ENCODE data around the gene ZBTB20.
"Not testable (repeated sequence)": the region's sequence is repeated elsewhere in the genome, so short reads cannot be mapped to it uniquely, and the experiment has no call there.

The ZBTB20 gene

GRCh38 chr3:114706591-114707232 is 440.4 kb downstream of the ZBTB20 start:
- DNase-seq = no peak

GRCh38 chr3:114700637-114701234 is 446.4 kb downstream of the ZBTB20 start:
- no peak for DNase-seq

- DNase-seq = no peak
Observed at GRCh38 chr3:114698146-114699105, 448.7 kb downstream of the ZBTB20 start.

GRCh38 chr3:114697401-114697800 is 449.7 kb downstream of the ZBTB20 start:
- DNase-seq = no peak

- no peak for DNase-seq
Observed at GRCh38 chr3:114694251-114694650, 452.8 kb downstream of the ZBTB20 start.

GRCh38 chr3:114691871-114692270 is 455.2 kb downstream of the ZBTB20 start:
- DNase-seq = no peak

GRCh38 chr3:114690911-114691310 is 456.2 kb downstream of the ZBTB20 start:
- no peak for DNase-seq

GRCh38 chr3:114687151-114687550 is 459.9 kb downstream of the ZBTB20 start:
- DNase-seq = no peak

GRCh38 chr3:114686621-114687020 is 460.5 kb downstream of the ZBTB20 start:
- DNase-seq = no peak

GRCh38 chr3:114685161-114685560 is 461.9 kb downstream of the ZBTB20 start:
- DNase-seq = no peak

GRCh38 chr3:114680299-114680698 is 466.8 kb downstream of the ZBTB20 start:
- DNase-seq = no peak

- DNase-seq = not testable (repeated sequence)
Observed at GRCh38 chr3:114679773-114680172, 467.3 kb downstream of the ZBTB20 start.

- no peak for DNase-seq
Observed at GRCh38 chr3:114675104-114675503, 472.0 kb downstream of the ZBTB20 start.

GRCh38 chr3:114674036-114674435 is 473.1 kb downstream of the ZBTB20 start:
- no peak for DNase-seq

GRCh38 chr3:114673481-114673880 is 473.6 kb downstream of the ZBTB20 start:
- no peak for DNase-seq

- no peak for DNase-seq
Observed at GRCh38 chr3:114672692-114673447, 474.2 kb downstream of the ZBTB20 start.

GRCh38 chr3:114671741-114672510 is 475.2 kb downstream of the ZBTB20 start:
- no peak for DNase-seq

- no peak for DNase-seq
Observed at GRCh38 chr3:114669614-114670013, 477.5 kb downstream of the ZBTB20 start.

GRCh38 chr3:114668099-114668498 is 479.0 kb downstream of the ZBTB20 start:
- DNase-seq = peak; percentile 1

GRCh38 chr3:114666623-114667022 is 480.5 kb downstream of the ZBTB20 start:
- DNase-seq = no peak

GRCh38 chr3:114664006-114664405 is 483.1 kb downstream of the ZBTB20 start:
- no peak for DNase-seq

GRCh38 chr3:114660808-114661207 is 486.3 kb downstream of the ZBTB20 start:
- no peak for DNase-seq
